A673 (cell line): ENCODE results near the gene PKD2. TPM values are rescaled to one million over a fixed set of nuclear protein-coding genes. Genes with fewer than 3 reads are reported as not detected.

ENCODE experiments used
- BruUV-seq: library from RNA; stranded (reverse); fragments of 400-500 nt; replicated peaks from 2 replicates; lab custom pipeline; 2021; lab: Mats Ljungman, UMichigan
- CTCF ChIA-PET: fragments of 300-600 bp; sonication (Branson Sonifier 250); formaldehyde crosslinking; loops from one replicate; lab custom pipeline; 2022; ENCODE audit warnings: antibody characterized with exemption; lab: Charles Lee
- POLR2A ChIA-PET: fragments of 300-600 bp; sonication (Branson Sonifier 250); formaldehyde crosslinking; loops from one replicate; lab custom pipeline; 2022; ENCODE audit warnings: antibody characterized with exemption; ENCODE audit not compliant: low non-redundant PET; lab: Charles Lee
- DNase-seq: peaks from one replicate; pipeline ENCODE4 v3.0.0-alpha.2; 2015; ENCODE audit warnings: low spot score
- H3K27ac ChIP-seq: fragments of 200-600 bp; sonication (generic); 2 replicates; pipeline ENCODE4 v1.5.1; 2016; ENCODE audit warnings: mixed run types, low read depth, mild to moderate bottlenecking, mixed read lengths, antibody characterized with exemption, low read length; ENCODE audit not compliant: poor library complexity, severe bottlenecking
- H3K27me3 ChIP-seq: fragments of 200-600 bp; sonication (generic); replicated peaks from 2 replicates; pipeline ENCODE4 v1.6.1; 2017; ENCODE audit warnings: mixed run types, low read depth, mild to moderate bottlenecking, mixed read lengths, antibody characterized with exemption, low read length; ENCODE audit not compliant: insufficient read depth, poor library complexity
- H3K36me3 ChIP-seq: fragments of 200-600 bp; sonication (generic); 2 replicates; pipeline ENCODE4 v1.6.1; 2016; ENCODE audit warnings: mixed run types, mild to moderate bottlenecking, mixed read lengths, antibody characterized with exemption, low read length; ENCODE audit not compliant: insufficient read depth, poor library complexity, severe bottlenecking
- H3K4me1 ChIP-seq: fragments of 200-600 bp; sonication (generic); 2 replicates; pipeline ENCODE4 v1.6.1; 2017; ENCODE audit warnings: mixed run types, mild to moderate bottlenecking, mixed read lengths, antibody characterized with exemption, low read length; ENCODE audit not compliant: insufficient read depth, poor library complexity, severe bottlenecking
- H3K4me3 ChIP-seq: fragments of 200-600 bp; sonication (generic); 2 replicates; pipeline ENCODE4 v1.5.1; 2016; ENCODE audit warnings: low read depth, mixed run types, mild to moderate bottlenecking, mixed read lengths, low read length; ENCODE audit not compliant: poor library complexity, severe bottlenecking
- H3K9me3 ChIP-seq: fragments of 200-600 bp; sonication (generic); 2 replicates; pipeline ENCODE4 v1.6.1; 2016; ENCODE audit warnings: mixed run types, low read depth, mild to moderate bottlenecking, mixed read lengths, antibody characterized with exemption, low read length; ENCODE audit not compliant: poor library complexity, severe bottlenecking
- CTCF ChIP-seq: fragments of 300-800, 200-600 bp; sonication (generic); conservative IDR thresholded peaks from 2 replicates; pipeline ENCODE4 v1.5.1; 2017; ENCODE audit warnings: low read depth, mild to moderate bottlenecking, antibody characterized with exemption, low read length, moderate library complexity, mixed read lengths
- EZH2 ChIP-seq: fragments of 200-600 bp; sonication (generic); IDR thresholded peaks from 2 replicates; pipeline ENCODE4 v1.6.1; 2017; ENCODE audit warnings: borderline replicate concordance, low read depth, mild to moderate bottlenecking, mixed read lengths, antibody characterized with exemption, low read length; ENCODE audit not compliant: poor library complexity, severe bottlenecking
- intact Hi-C: fragments of 100-400 bp; cut with micrococcal nuclease; formaldehyde crosslinking; loops from one replicate; pipeline ENCODE4 v1.10.0; 2022; ENCODE audit not compliant: unreplicated experiment
- total RNA-seq: library from RNA; stranded (reverse); gene quantifications from 2 replicates; pipeline ENCODE4 v1.2.3, GENCODE V29; 2021

Gene PKD2
- total RNA-seq, 1 experiment from 2014 or later = 10.0 TPM

- ChIA-PET POLR2A (no interaction called here), CTCF (no interaction called here)
- peaks cover 5% of the 10 kb centered on the region for H3K4me1 ChIP-seq
- H3K36me3 ChIP-seq = no peaks in the 10 kb centered on the region
- intact Hi-C loops = no loop called here
- DNase-seq = no peak
- H3K27ac ChIP-seq = no peak overlapping the region
- BruUV-seq = no TSS peak
- no peak overlapping the region for H3K4me3 ChIP-seq
- TF ChIP-seq CTCF = no peak
- no peak for TF ChIP-seq EZH2
- no peaks in the 10 kb centered on the region for H3K27me3 ChIP-seq
- no peaks in the 10 kb centered on the region for H3K9me3 ChIP-seq
Observed at GRCh38 chr4:88017516-88018297, 10.3 kb downstream of the PKD2 start.

GRCh38 chr4:88018466-88018865 lies 11.0 kb downstream of the PKD2 start:
- no TSS peak for BruUV-seq
- no peak overlapping the region for H3K4me3 ChIP-seq
- H3K36me3 ChIP-seq = no peaks in the 10 kb centered on the region
- peaks cover 5% of the 10 kb centered on the region for H3K4me1 ChIP-seq
- H3K9me3 ChIP-seq = no peaks in the 10 kb centered on the region
- H3K27me3 ChIP-seq = no peaks in the 10 kb centered on the region
- no peak for DNase-seq
- TF ChIP-seq EZH2 = no peak
- TF ChIP-seq CTCF = no peak
- intact Hi-C loops = no loop called here
- CTCF ChIA-PET = no interaction called here
- POLR2A ChIA-PET = no interaction called here
- no peak overlapping the region for H3K27ac ChIP-seq

GRCh38 chr4:88021824-88022223 lies 14.4 kb downstream of the PKD2 start:
- intact Hi-C loops = no loop called here
- POLR2A ChIA-PET = no interaction called here
- Histone ChIP-seq H3K27me3 (no peaks in the 10 kb centered on the region), H3K4me3 (no peak overlapping the region), H3K27ac (no peak overlapping the region), H3K9me3 (no peaks in the 10 kb centered on the region), H3K4me1 (peaks cover 5% of the 10 kb centered on the region), H3K36me3 (peaks cover 3% of the 10 kb centered on the region)
- no TSS peak for BruUV-seq
- no peak for DNase-seq
- TF ChIP-seq CTCF = no peak
- no peak for TF ChIP-seq EZH2
- CTCF ChIA-PET = no interaction called here
